Upper lobe of left lung (tissue), 6 donors: ENCODE data around the gene PRSS21. TPM values are rescaled to one million over a fixed set of nuclear protein-coding genes. Genes with fewer than 3 reads are reported as not detected.
A peak's percentile ranks its signal among the peaks of the same experiment; 100 is the strongest.

Source experiments
- ATAC-seq, 2 donors: fragments of 200-7000 bp; cut with Tn5 transposase; one replicate each; pipeline ENCODE4 v1.9.1; 2022; ENCODE audit warnings: mild to moderate bottlenecking in 2 of 2, moderate library complexity in 2 of 2; ENCODE audit not compliant: low FRiP score in 2 of 2
- DNase-seq, 2 donors: peaks; one replicate each; pipeline ENCODE4 v3.0.0-alpha.2; 2019 to 2020
- H3K27ac ChIP-seq, 4 donors: fragments of 200-600 bp; sonication (generic); one replicate each; pipeline ENCODE4 v1.5.1; 2016 to 2019
- H3K27me3 ChIP-seq, 4 donors: fragments of 200-600 bp; sonication (generic); one replicate each; pipeline ENCODE4 v1.5.1; 2017 to 2019
- H3K36me3 ChIP-seq, 4 donors: fragments of 200-600 bp; sonication (generic); one replicate each; pipeline ENCODE4 v1.5.1; 2016 to 2019
- H3K4me1 ChIP-seq, 4 donors: fragments of 200-600 bp; sonication (generic); one replicate each; pipeline ENCODE4 v1.5.1; 2018 to 2019
- H3K4me3 ChIP-seq, 4 donors: fragments of 200-600 bp; sonication (generic); one replicate each; pipeline ENCODE4 v1.5.1; 2017 to 2019; ENCODE audit warnings: mild to moderate bottlenecking in 2 of 4, moderate library complexity in 1 of 4
- H3K9me3 ChIP-seq, 4 donors: fragments of 200-600 bp; sonication (generic); one replicate each; pipeline ENCODE4 v1.5.1; 2018 to 2019
- EP300 ChIP-seq, 4 donors: sonication (generic); formaldehyde crosslinking; IDR thresholded peaks; one replicate each; pipeline ENCODE4 v1.5.1; 2017; ENCODE audit warnings: antibody characterized with exemption in 4 of 4, control low read depth in 2 of 4
- POLR2A ChIP-seq, 4 donors: fragments of 450-650 bp; IDR thresholded peaks; one replicate each; pipeline ENCODE4 v1.5.1; 2016 to 2017; ENCODE audit warnings: antibody characterized with exemption in 4 of 4, mild to moderate bottlenecking in 2 of 4
- POLR2AphosphoS5 ChIP-seq, 2 donors: sonication (generic); formaldehyde crosslinking; IDR thresholded peaks; one replicate each; pipeline ENCODE4 v1.5.1; 2017; ENCODE audit warnings: antibody characterized with exemption in 2 of 2
- WGBS, 2 donors: methylation state at CpG; one replicate each; pipeline ENCODE4 v1.1.5; 2017 to 2018; 5-methylcytosine and 5-hydroxymethylcytosine counted together
- total RNA-seq, 6 donors: library from RNA; depleted of rRNA in 4 of 6; stranded (reverse); fragments of >200 nt in 4 of 6; gene quantifications; one replicate each; pipeline versions ENCODE4 v1.1.0 to v1.2.1, GENCODE V29; 2016 to 2021
- TF ChIP-seq, protein P1 (sequence below), 6 experiments: fragments of 450-650 bp in 4 of 6; fragments of 200-600 bp in 2 of 6; sonication (generic) in 2 of 6; IDR thresholded peaks; one replicate each; pipeline ENCODE4 v1.5.1; 2016 to 2019; ENCODE audit warnings: antibody characterized with exemption in 6 of 6
- donor health status: DM: no; HTN: no; CAD: no; lungs with moderate emphysema.
- donor health status: DM: no; HTN: yes; CAD: no; lungs with severe emphysema.

The PRSS21 gene
- total RNA-seq, 6 donors from 2014 or later, result 1.2 to 16.2 (median 14.5) TPM; not detected in 1

DNA sequence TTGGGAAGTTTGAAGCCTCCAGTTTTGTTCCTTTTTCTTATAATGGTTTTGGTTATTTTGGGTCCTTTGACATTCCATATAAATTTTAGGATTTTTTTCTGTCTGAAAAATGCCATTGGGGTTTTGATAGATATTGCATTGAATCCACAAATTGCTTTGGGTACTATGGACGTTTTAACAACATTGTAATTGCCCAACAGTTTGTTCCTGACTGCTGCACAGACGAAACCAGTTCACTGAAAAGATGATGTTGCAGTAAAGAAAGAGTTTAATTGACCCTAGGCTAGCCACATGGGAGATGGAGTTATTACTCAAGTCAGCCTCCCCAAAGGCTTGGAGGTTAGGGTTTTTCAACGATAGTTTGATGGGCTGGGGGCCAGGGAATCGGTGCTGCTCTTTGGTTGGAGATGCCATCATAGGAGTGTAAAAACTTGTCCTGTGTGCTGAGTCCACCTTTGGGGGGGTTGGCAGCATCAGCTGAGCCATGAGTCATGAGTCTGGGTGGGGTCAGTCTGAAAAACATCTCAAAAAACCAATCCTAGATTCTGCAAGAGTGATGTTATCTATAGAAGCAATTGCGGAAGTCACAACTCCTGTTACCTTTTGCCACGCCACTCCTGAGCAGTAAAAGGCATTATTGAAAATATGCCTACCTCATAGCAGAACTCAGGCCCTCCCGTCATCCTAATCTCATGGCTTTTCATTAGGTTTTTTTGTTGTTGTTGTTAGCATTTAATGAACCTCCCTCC, 21.5 kb upstream of the PRSS21 start:
- 66 to 78% methylated on average over 7 of the region's 7 CpGs for WGBS, 2 donors
- no peak for DNase-seq
- Histone ChIP-seq H3K27me3 (no peaks in the 10 kb centered on the region), H3K4me3 (no peak overlapping the region), H3K36me3 (no peaks in the 10 kb centered on the region), H3K9me3 (no peaks in the 10 kb centered on the region), H3K27ac (no peak overlapping the region), H3K4me1 (peaks cover 0 to 9% (median 3%) of the 10 kb centered on the region in 4 donors)
- no peak for TF ChIP-seq EP300 (IDR thresholded peaks at IDR 0.05)
- no peak for TF ChIP-seq POLR2AphosphoS5 (IDR thresholded peaks at IDR 0.05)
- TF ChIP-seq, protein P1, sequence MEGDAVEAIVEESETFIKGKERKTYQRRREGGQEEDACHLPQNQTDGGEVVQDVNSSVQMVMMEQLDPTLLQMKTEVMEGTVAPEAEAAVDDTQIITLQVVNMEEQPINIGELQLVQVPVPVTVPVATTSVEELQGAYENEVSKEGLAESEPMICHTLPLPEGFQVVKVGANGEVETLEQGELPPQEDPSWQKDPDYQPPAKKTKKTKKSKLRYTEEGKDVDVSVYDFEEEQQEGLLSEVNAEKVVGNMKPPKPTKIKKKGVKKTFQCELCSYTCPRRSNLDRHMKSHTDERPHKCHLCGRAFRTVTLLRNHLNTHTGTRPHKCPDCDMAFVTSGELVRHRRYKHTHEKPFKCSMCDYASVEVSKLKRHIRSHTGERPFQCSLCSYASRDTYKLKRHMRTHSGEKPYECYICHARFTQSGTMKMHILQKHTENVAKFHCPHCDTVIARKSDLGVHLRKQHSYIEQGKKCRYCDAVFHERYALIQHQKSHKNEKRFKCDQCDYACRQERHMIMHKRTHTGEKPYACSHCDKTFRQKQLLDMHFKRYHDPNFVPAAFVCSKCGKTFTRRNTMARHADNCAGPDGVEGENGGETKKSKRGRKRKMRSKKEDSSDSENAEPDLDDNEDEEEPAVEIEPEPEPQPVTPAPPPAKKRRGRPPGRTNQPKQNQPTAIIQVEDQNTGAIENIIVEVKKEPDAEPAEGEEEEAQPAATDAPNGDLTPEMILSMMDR (IDR thresholded peaks at IDR 0.05), result no peak
- TF ChIP-seq POLR2A (IDR thresholded peaks at IDR 0.05), result no peak
- peak in 1 of 2 donors; percentile 16 for ATAC-seq

DNA sequence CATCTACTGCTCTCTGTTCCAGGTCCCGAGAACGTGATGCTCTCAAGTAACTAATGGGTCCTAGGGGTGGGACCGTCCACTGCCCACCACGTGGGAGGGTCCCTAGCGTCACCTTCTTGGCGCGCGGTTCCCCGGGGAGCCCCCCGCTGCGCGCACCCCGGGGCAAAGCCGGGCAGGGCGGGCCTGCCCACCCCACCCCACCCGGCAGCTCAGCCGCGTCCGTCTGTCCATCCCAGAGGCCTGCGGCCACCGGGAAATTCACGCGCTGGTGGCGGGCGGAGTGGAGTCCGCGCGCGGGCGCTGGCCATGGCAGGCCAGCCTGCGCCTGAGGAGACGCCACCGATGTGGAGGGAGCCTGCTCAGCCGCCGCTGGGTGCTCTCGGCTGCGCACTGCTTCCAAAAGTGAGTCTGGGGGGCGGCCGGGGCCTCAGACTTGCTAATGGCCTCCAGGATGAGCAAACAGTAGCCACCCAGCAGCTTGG, 18.3 kb upstream of the PRSS21 start:
- no peak for ATAC-seq
- 89% methylated on average over 28 of the region's 39 CpGs; no CpG with 5 or more reads in 1 of the 2 donors for WGBS, 2 donors
- TF ChIP-seq POLR2A (IDR thresholded peaks at IDR 0.05) (no peak), EP300 (IDR thresholded peaks at IDR 0.05) (no peak), POLR2AphosphoS5 (IDR thresholded peaks at IDR 0.05) (no peak)
- TF ChIP-seq, protein P1 (IDR thresholded peaks at IDR 0.05), result no peak

DNA sequence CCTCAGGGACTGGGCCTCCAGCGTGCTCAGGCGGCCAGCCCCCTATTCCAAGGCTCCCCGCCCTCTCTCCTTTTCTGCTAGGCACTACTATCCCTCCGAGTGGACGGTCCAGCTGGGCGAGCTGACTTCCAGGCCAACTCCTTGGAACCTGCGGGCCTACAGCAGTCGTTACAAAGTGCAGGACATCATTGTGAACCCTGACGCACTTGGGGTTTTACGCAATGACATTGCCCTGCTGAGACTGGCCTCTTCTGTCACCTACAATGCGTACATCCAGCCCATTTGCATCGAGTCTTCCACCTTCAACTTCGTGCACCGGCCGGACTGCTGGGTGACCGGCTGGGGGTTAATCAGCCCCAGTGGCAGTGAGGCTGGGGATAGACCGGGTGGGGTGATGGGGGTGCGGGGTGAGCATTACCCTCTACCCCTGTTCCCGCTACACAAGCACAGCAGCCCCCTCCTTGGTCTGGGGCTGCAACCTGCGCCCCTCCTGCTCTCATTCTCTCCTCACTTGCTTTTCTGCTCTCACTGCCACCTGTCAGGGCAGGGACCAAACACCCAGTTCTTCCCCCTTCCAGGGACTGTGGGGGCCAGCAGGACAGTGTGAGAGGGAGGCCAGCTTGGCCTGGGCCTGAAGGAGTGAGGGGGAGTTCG, 17.7 kb upstream of the PRSS21 start:
- peaks cover 6 to 7% (median 6%) of the 10 kb centered on the region in 4 donors for H3K9me3 ChIP-seq
- no peak for TF ChIP-seq POLR2A (IDR thresholded peaks at IDR 0.05)
- TF ChIP-seq POLR2AphosphoS5 (IDR thresholded peaks at IDR 0.05), result no peak
- TF ChIP-seq, protein P1 (IDR thresholded peaks at IDR 0.05), result no peak
- no peak for TF ChIP-seq EP300 (IDR thresholded peaks at IDR 0.05)
- 76 to 80% methylated on average over 16 to 21 of the region's 21 CpGs for WGBS, 2 donors
- ATAC-seq (peak; percentile 8 to 74), DNase-seq (no peak)
- H3K4me1 ChIP-seq, result peaks cover 0 to 9% (median 3%) of the 10 kb centered on the region in 4 donors
- H3K4me3 ChIP-seq, result no peak overlapping the region
- peak overlapping the region in 3 of 4 donors; percentile 37 to 68 (median 68) for H3K27ac ChIP-seq
- H3K27me3 ChIP-seq, result no peaks in the 10 kb centered on the region
- no peaks in the 10 kb centered on the region for H3K36me3 ChIP-seq

More for the DNA sequence above, 18.3 kb upstream of the PRSS21 start:
- Histone ChIP-seq H3K4me1 (peaks cover 0 to 9% (median 3%) of the 10 kb centered on the region in 4 donors), H3K4me3 (no peak overlapping the region), H3K27me3 (no peaks in the 10 kb centered on the region), H3K36me3 (no peaks in the 10 kb centered on the region), H3K9me3 (peaks cover under 1 to 2% (median 1%) of the 10 kb centered on the region in 4 donors), H3K27ac (peak overlapping the region in 2 of 4 donors; percentile 68)
- no peak for DNase-seq

DNA sequence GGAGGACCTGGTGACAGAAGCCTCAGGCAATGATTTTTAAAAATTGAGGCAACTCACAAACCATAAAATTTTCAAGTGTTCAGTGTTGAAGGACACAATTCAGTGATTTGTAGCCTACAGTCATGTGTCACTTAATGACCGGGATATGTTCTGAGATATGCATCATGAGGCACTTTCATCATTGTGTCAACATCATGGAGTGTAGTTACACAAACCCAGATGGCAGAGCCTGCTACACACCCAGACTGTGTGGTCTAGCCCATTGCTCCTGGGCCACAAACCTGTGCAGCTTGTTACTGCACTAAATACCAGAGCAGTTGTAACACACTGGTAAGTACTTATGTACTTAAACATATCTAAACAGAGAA, 17.2 kb upstream of the PRSS21 start:
- Histone ChIP-seq H3K9me3 (peaks cover 7 to 9% (median 8%) of the 10 kb centered on the region in 4 donors), H3K27ac (peak overlapping the region in 3 of 4 donors; percentile 37 to 68 (median 68))
- peak in 1 of 2 donors; percentile 86 for DNase-seq

More for the DNA sequence above, 17.2 kb upstream of the PRSS21 start:
- Histone ChIP-seq H3K27me3 (no peaks in the 10 kb centered on the region), H3K4me3 (no peak overlapping the region), H3K36me3 (no peaks in the 10 kb centered on the region), H3K4me1 (peaks cover 0 to 9% (median 3%) of the 10 kb centered on the region in 4 donors)
- WGBS, 2 donors, result 24 to 73% methylated on average over 1 of the region's 1 CpG
- ATAC-seq, result peak; percentile 62 to 94
- TF ChIP-seq POLR2A (IDR thresholded peaks at IDR 0.05) (peak in 2 of 4 donors; percentile 22 to 25), POLR2AphosphoS5 (IDR thresholded peaks at IDR 0.05) (peak; percentile 42 to 67), EP300 (IDR thresholded peaks at IDR 0.05) (peak in 1 of 4 donors; percentile 88)
- TF ChIP-seq, protein P1 (IDR thresholded peaks at IDR 0.05), result no peak
